ENCODE results near the gene CCDC170. TPM values are rescaled to one million over a fixed set of nuclear protein-coding genes. Genes with fewer than 3 reads are reported as not detected.

CCDC170 gene
- total RNA-seq, 1 experiment from 2014 or later = 0.12 TPM

DNA sequence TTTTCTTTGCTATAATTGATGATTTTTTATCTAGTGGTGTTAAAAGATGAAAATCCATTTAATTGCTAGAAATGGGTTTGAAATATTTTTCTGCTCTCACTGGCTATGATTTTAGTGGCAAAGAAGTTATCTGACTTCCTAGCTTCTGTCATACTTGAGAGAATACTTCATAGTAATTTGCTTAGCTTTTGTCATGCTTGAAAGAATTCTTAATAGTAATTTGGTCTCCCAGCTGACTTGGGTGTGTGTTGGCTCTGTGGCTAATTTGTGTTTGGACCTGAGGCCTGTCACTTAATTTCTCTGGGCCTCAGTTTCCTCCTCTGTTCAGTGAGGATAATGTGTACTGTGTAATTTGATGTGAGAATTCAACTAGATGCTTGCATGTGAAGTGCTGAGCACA is 29.1 kb upstream of the CCDC170 start:
- DNase-seq (ENCODE audit: low read depth, low spot score) (no peak), ATAC-seq (no peak)
- POLR2A ChIA-PET = no interaction called here
- TF ChIP-seq EZH2 (IDR thresholded peaks at IDR 0.05) = no peak
- CTCF ChIA-PET = no interaction called here
- intact Hi-C loops (cut with micrococcal nuclease) = no loop called here
- Histone ChIP-seq H3K27me3 (ENCODE audit: insufficient read depth, low read length) (no peaks in the 10 kb centered on the region), H3K9me2 (ENCODE audit: insufficient read depth) (no peaks in the 10 kb centered on the region), H3K9ac (ENCODE audit: low read length) (no peak overlapping the region), H3K4me1 (ENCODE audit: control insufficient read depth in 1 of 2, insufficient read depth in 2 of 2, low read length in 2 of 2) (no peaks in the 10 kb centered on the region), H3K27ac (ENCODE audit: low read depth, low read length) (no peak overlapping the region), H3K36me3 (ENCODE audit: control insufficient read depth in 1 of 2, insufficient read depth in 2 of 2, low read length in 2 of 2) (peaks cover 2 to 4% of the 10 kb centered on the region in 2 experiments; a peak in 2 of 4 replicates), H3K79me2 (ENCODE audit: insufficient read depth, low read length) (no peaks in the 10 kb centered on the region), H2AFZ (ENCODE audit: low read depth, low read length, poor library complexity, severe bottlenecking) (no peak overlapping the region), H3K9me3 (ENCODE audit: control insufficient read depth in 1 of 2, insufficient read depth in 1 of 2, low read depth in 1 of 2, low read length in 2 of 2) (no peaks in the 10 kb centered on the region), H3K4me2 (ENCODE audit: low read length) (no peak overlapping the region), H4K20me1 (ENCODE audit: insufficient read depth) (no peaks in the 10 kb centered on the region), H3K4me3 (replicated peaks in 1 of 2; ENCODE audit: low read depth in 1 of 2, low read length in 2 of 2) (no peak overlapping the region)
- RAD21 ChIA-PET (ENCODE audit: low non-redundant PET in 1 of 2, low total read pairs in 2 of 2, uncharacterized antibody in 2 of 2, unreplicated experiment in 2 of 2) = no interaction called here
- BruUV-seq (replicated peaks) = no TSS peak

DNA sequence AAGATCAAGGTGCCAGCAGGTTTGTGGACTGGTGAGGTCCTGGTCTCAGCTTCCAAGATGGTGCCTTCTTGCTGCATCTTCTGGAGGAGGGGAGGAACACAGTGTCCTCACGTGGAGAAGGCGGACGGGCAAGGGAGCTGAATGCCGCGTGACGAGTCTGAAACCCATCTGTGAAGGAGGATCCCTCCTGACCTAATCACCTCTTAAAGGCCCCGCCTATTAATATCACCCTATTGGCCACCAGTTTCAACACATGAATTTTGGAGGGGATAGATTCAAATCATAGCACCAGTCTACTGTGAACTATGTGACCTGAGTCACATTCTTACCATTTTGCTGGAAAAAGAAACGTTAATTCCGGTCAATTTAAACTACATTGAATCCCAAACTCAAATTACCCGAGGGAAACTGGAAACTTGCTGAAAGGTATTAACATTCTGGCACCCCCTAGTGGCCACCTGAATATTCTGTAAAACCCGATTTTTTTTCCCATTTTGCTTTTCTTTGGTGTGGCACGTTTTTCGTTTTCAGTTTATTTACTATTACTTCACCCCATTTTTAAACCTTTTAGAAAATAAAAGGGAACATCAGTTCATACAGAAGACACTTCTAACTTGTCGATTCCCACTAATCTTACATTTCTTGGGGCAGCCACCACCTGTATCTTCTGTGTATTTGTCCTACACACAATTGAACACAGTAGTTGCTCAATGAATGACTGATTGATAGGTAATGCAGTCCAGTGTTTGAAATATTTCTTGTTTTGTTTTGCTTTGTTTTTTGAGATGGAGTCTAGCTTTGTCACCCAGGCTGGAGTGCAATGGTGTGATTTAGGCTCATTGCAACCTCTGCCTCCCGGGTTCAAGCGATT is 17.9 kb upstream of the CCDC170 start:
- H3K79me2 ChIP-seq (ENCODE audit: insufficient read depth, low read length) = no peaks in the 10 kb centered on the region
- no peaks in the 10 kb centered on the region for H3K9me3 ChIP-seq (ENCODE audit: control insufficient read depth in 1 of 2, insufficient read depth in 1 of 2, low read depth in 1 of 2, low read length in 2 of 2)
- RAD21 ChIA-PET (ENCODE audit: low non-redundant PET in 1 of 2, low total read pairs in 2 of 2, uncharacterized antibody in 2 of 2, unreplicated experiment in 2 of 2) = no interaction called here
- POLR2A ChIA-PET = no interaction called here
- H3K4me1 ChIP-seq (ENCODE audit: control insufficient read depth in 1 of 2, insufficient read depth in 2 of 2, low read length in 2 of 2) = peaks cover 0 to 6% of the 10 kb centered on the region in 2 experiments; a peak in 2 of 4 replicates
- no peaks in the 10 kb centered on the region for H3K9me2 ChIP-seq (ENCODE audit: insufficient read depth)
- intact Hi-C loops (cut with micrococcal nuclease) = loop anchor here (2.0 kb wide), 1 partner anchor 583 kb away; no protein-coding TSS in a partner anchor
- H3K9ac ChIP-seq (ENCODE audit: low read length) = no peak overlapping the region
- H2AFZ ChIP-seq (ENCODE audit: low read depth, low read length, poor library complexity, severe bottlenecking) = peak overlapping the region; percentile 36
- ATAC-seq (peak; percentile 68), DNase-seq (ENCODE audit: low read depth, low spot score) (peak; percentile 23)
- CTCF ChIA-PET = interaction anchor here (0.7 to 1.2 kb wide), 2 partner anchors 10 to 658 kb away, joined by 3 to 4 read pairs; no protein-coding TSS in a partner anchor
- no peak overlapping the region for H3K27ac ChIP-seq (ENCODE audit: low read depth, low read length)
- H3K4me3 ChIP-seq (replicated peaks in 1 of 2; ENCODE audit: low read depth in 1 of 2, low read length in 2 of 2) = no peak overlapping the region
- TF ChIP-seq CBX3 (IDR thresholded peaks at IDR 0.05; ENCODE audit: low read depth) (0 out of 2 replicates have a peak, but pooled peaks have one; percentile 42), RAD21 (IDR thresholded peaks at IDR 0.05; ENCODE audit: low read depth) (peak; percentile 82), EZH2 (IDR thresholded peaks at IDR 0.05) (no peak)
- TF ChIP-seq, protein P1, sequence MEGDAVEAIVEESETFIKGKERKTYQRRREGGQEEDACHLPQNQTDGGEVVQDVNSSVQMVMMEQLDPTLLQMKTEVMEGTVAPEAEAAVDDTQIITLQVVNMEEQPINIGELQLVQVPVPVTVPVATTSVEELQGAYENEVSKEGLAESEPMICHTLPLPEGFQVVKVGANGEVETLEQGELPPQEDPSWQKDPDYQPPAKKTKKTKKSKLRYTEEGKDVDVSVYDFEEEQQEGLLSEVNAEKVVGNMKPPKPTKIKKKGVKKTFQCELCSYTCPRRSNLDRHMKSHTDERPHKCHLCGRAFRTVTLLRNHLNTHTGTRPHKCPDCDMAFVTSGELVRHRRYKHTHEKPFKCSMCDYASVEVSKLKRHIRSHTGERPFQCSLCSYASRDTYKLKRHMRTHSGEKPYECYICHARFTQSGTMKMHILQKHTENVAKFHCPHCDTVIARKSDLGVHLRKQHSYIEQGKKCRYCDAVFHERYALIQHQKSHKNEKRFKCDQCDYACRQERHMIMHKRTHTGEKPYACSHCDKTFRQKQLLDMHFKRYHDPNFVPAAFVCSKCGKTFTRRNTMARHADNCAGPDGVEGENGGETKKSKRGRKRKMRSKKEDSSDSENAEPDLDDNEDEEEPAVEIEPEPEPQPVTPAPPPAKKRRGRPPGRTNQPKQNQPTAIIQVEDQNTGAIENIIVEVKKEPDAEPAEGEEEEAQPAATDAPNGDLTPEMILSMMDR (IDR thresholded peaks at IDR 0.05 in 2 of 3, conservative IDR thresholded peaks at IDR 0.05 in 1 of 3; ENCODE audit: borderline replicate concordance in 1 of 3, insufficient read depth in 1 of 3, low read depth in 2 of 3, low read length in 2 of 3) = peak; percentile 66 to 82 (median 72)
- H3K36me3 ChIP-seq (ENCODE audit: control insufficient read depth in 1 of 2, insufficient read depth in 2 of 2, low read length in 2 of 2) = no peaks in the 10 kb centered on the region
- BruUV-seq (replicated peaks) = no TSS peak
- no peaks in the 10 kb centered on the region for H3K27me3 ChIP-seq (ENCODE audit: insufficient read depth, low read length)
- no peaks in the 10 kb centered on the region for H4K20me1 ChIP-seq (ENCODE audit: insufficient read depth)
- peak overlapping the region; percentile 39 for H3K4me2 ChIP-seq (ENCODE audit: low read length)
